Measurements from ENCODE around the gene ZNF407.

Gene ZNF407

GRCh38 chr18:74633652-74634352 lies 36.1 kb downstream of the ZNF407 start:
- Histone ChIP-seq H2AFZ (ENCODE audit: low read depth) (no peak overlapping the region), H3K4me1 (ENCODE audit: low read depth, poor library complexity, severe bottlenecking) (no peaks in the 10 kb centered on the region), H3K79me2 (ENCODE audit: insufficient read depth, low read depth) (peaks cover 2% of the 10 kb centered on the region; the same call in 1 of the 2 replicates), H3K36me3 (ENCODE audit: insufficient read depth) (no peaks in the 10 kb centered on the region; the same call in 1 of the 2 replicates), H3K27ac (no peak overlapping the region), H4K20me1 (ENCODE audit: insufficient read depth) (no peaks in the 10 kb centered on the region), H3K27me3 (ENCODE audit: insufficient read depth, low read depth) (no peaks in the 10 kb centered on the region), H3K4me2 (no peak overlapping the region), H3K4me3 (IDR thresholded peaks at IDR 0.05; ENCODE audit: insufficient read depth, low read depth, low read length) (no peak overlapping the region), H3K9ac (no peak overlapping the region)
- no peak for TF ChIP-seq CTCF (conservative IDR thresholded peaks at IDR 0.05; ENCODE audit: low read depth, low read length)

- Histone ChIP-seq H4K20me1 (ENCODE audit: insufficient read depth) (no peaks in the 10 kb centered on the region), H3K4me3 (IDR thresholded peaks at IDR 0.05; ENCODE audit: insufficient read depth, low read depth, low read length) (no peak overlapping the region), H3K4me1 (ENCODE audit: low read depth, poor library complexity, severe bottlenecking) (no peaks in the 10 kb centered on the region), H3K9ac (no peak overlapping the region), H3K27me3 (ENCODE audit: insufficient read depth, low read depth) (no peaks in the 10 kb centered on the region), H3K27ac (no peak overlapping the region), H3K79me2 (ENCODE audit: insufficient read depth, low read depth) (no peaks in the 10 kb centered on the region), H2AFZ (ENCODE audit: low read depth) (no peak overlapping the region), H3K4me2 (no peak overlapping the region), H3K36me3 (ENCODE audit: insufficient read depth) (no peaks in the 10 kb centered on the region; the same call in 1 of the 2 replicates)
- TF ChIP-seq CTCF (conservative IDR thresholded peaks at IDR 0.05; ENCODE audit: low read depth, low read length) = no peak
These were observed 37.7 kb downstream of the ZNF407 start for GRCh38 chr18:74635224-74635975.

GRCh38 chr18:74637070-74637469 lies 39.4 kb downstream of the ZNF407 start:
- H3K9ac ChIP-seq = no peak overlapping the region
- H3K4me1 ChIP-seq (ENCODE audit: low read depth, poor library complexity, severe bottlenecking) = no peaks in the 10 kb centered on the region
- no peaks in the 10 kb centered on the region; the same call in 1 of the 2 replicates for H3K36me3 ChIP-seq (ENCODE audit: insufficient read depth)
- H3K27me3 ChIP-seq (ENCODE audit: insufficient read depth, low read depth) = no peaks in the 10 kb centered on the region
- H4K20me1 ChIP-seq (ENCODE audit: insufficient read depth) = no peaks in the 10 kb centered on the region
- no peak overlapping the region for H3K4me3 ChIP-seq (IDR thresholded peaks at IDR 0.05; ENCODE audit: insufficient read depth, low read depth, low read length)
- TF ChIP-seq CTCF (conservative IDR thresholded peaks at IDR 0.05; ENCODE audit: low read depth, low read length) = no peak
- no peak overlapping the region for H3K4me2 ChIP-seq
- H2AFZ ChIP-seq (ENCODE audit: low read depth) = no peak overlapping the region
- no peak overlapping the region for H3K27ac ChIP-seq
- no peaks in the 10 kb centered on the region for H3K79me2 ChIP-seq (ENCODE audit: insufficient read depth, low read depth)

GRCh38 chr18:74638210-74638609 lies 40.5 kb downstream of the ZNF407 start:
- Histone ChIP-seq H3K79me2 (ENCODE audit: insufficient read depth, low read depth) (no peaks in the 10 kb centered on the region), H3K4me1 (ENCODE audit: low read depth, poor library complexity, severe bottlenecking) (no peaks in the 10 kb centered on the region), H3K27ac (no peak overlapping the region), H3K9ac (no peak overlapping the region), H3K27me3 (ENCODE audit: insufficient read depth, low read depth) (no peaks in the 10 kb centered on the region), H3K4me3 (IDR thresholded peaks at IDR 0.05; ENCODE audit: insufficient read depth, low read depth, low read length) (no peak overlapping the region), H2AFZ (ENCODE audit: low read depth) (no peak overlapping the region), H4K20me1 (ENCODE audit: insufficient read depth) (no peaks in the 10 kb centered on the region), H3K36me3 (ENCODE audit: insufficient read depth) (no peaks in the 10 kb centered on the region), H3K4me2 (no peak overlapping the region)
- no peak for TF ChIP-seq CTCF (conservative IDR thresholded peaks at IDR 0.05; ENCODE audit: low read depth, low read length)

Measured in KMS-11 (cell line).